Tibial nerve (tissue), 4 donors: ENCODE data around the gene HAPLN2. TPM values are rescaled to one million over a fixed set of nuclear protein-coding genes. Genes with fewer than 3 reads are reported as not detected.

Experiments used
- DNase-seq, 2 donors: peaks; one replicate each; pipeline ENCODE4 v3.0.0-alpha.2; 2019; ENCODE audit warnings: low spot score in 2 of 2
- H3K27ac ChIP-seq, 4 donors: fragments of 200-600 bp; sonication (generic) in 3 of 4; one replicate each; pipeline ENCODE4 v1.5.1; 2017 to 2019; ENCODE audit warnings: mild to moderate bottlenecking in 1 of 4
- H3K27me3 ChIP-seq, 2 donors: fragments of 200-600 bp; sonication (generic) in 1 of 2; one replicate each; pipeline versions ENCODE4 v1.5.1 to v1.6.0; 2017 to 2019
- H3K36me3 ChIP-seq, 3 donors: fragments of 200-600 bp; sonication (generic); one replicate each; pipeline ENCODE4 v1.5.1; 2018 to 2019
- H3K4me1 ChIP-seq, 4 donors: fragments of 200-600 bp; sonication (generic) in 3 of 4; one replicate each; pipeline ENCODE4 v1.5.1; 2017 to 2019
- H3K4me3 ChIP-seq, 4 donors: fragments of 200-600 bp; sonication (generic) in 3 of 4; one replicate each; pipeline ENCODE4 v1.5.1; 2017 to 2019; ENCODE audit warnings: mild to moderate bottlenecking in 1 of 4, moderate library complexity in 1 of 4
- H3K9me3 ChIP-seq, 4 donors: fragments of 200-600 bp; sonication (generic) in 3 of 4; one replicate each; pipeline ENCODE4 v1.5.1; 2017 to 2019
- CTCF ChIP-seq, 5 experiments: fragments of 200-600 bp in 3 of 5; fragments of 450-650 bp in 2 of 5; sonication (generic) in 3 of 5; IDR thresholded peaks; one replicate each; pipeline ENCODE4 v1.5.1; 2016 to 2019; ENCODE audit warnings: antibody characterized with exemption in 5 of 5, mild to moderate bottlenecking in 3 of 5, moderate library complexity in 2 of 5
- EP300 ChIP-seq, 2 donors: sonication (generic); formaldehyde crosslinking; IDR thresholded peaks; one replicate each; pipeline ENCODE4 v1.6.1; 2017; ENCODE audit warnings: antibody characterized with exemption in 2 of 2, mild to moderate bottlenecking in 1 of 2
- POLR2A ChIP-seq, 2 donors: fragments of 450-650 bp; IDR thresholded peaks; one replicate each; pipeline ENCODE4 v1.6.1; 2017; ENCODE audit warnings: antibody characterized with exemption in 2 of 2, mild to moderate bottlenecking in 2 of 2, moderate library complexity in 2 of 2
- WGBS, 2 donors: methylation state at CpG; one replicate each; pipeline ENCODE4 v1.1.5; 2018; 5-methylcytosine and 5-hydroxymethylcytosine counted together
- total RNA-seq, 4 donors: library from RNA; depleted of rRNA; stranded (reverse); fragments of >200 nt; gene quantifications; one replicate each; pipeline ENCODE4 v1.1.0, GENCODE V29; 2016

Gene HAPLN2
- total RNA-seq, 4 donors from 2014 or later, result 1.8 to 20.3 (median 10.6) TPM

GRCh38 chr1:156574039-156574633 lies 45.1 kb upstream of the HAPLN2 start:
- H3K4me3 ChIP-seq, result no peak overlapping the region
- DNase-seq, result no peak
- no peaks in the 10 kb centered on the region for H3K9me3 ChIP-seq
- WGBS, 2 donors, result 34 to 52% methylated on average over 2 of the region's 2 CpGs
- no peak overlapping the region for H3K27ac ChIP-seq
- TF ChIP-seq CTCF (IDR thresholded peaks at IDR 0.05) (no peak), EP300 (IDR thresholded peaks at IDR 0.05) (no peak), POLR2A (IDR thresholded peaks at IDR 0.05) (no peak)
- no peaks in the 10 kb centered on the region for H3K36me3 ChIP-seq
- peaks cover 0 to 23% (median 15%) of the 10 kb centered on the region in 4 donors for H3K4me1 ChIP-seq
- H3K27me3 ChIP-seq, result no peaks in the 10 kb centered on the region

- Histone ChIP-seq H3K9me3 (no peaks in the 10 kb centered on the region), H3K4me1 (peaks cover 0 to 4% (median 1%) of the 10 kb centered on the region in 4 donors), H3K4me3 (no peak overlapping the region), H3K36me3 (no peaks in the 10 kb centered on the region), H3K27ac (no peak overlapping the region), H3K27me3 (no peaks in the 10 kb centered on the region)
- no peak for TF ChIP-seq EP300 (IDR thresholded peaks at IDR 0.05)
- no peak for TF ChIP-seq CTCF (IDR thresholded peaks at IDR 0.05)
- no peak for TF ChIP-seq POLR2A (IDR thresholded peaks at IDR 0.05)
- WGBS, 2 donors, result 81 to 88% methylated on average over 3 of the region's 3 CpGs
- DNase-seq, result no peak
These were observed 41.7 kb upstream of the HAPLN2 start for GRCh38 chr1:156577550-156577949.

- Histone ChIP-seq H3K4me1 (no peaks in the 10 kb centered on the region), H3K9me3 (no peaks in the 10 kb centered on the region), H3K27ac (no peak overlapping the region), H3K27me3 (no peaks in the 10 kb centered on the region), H3K36me3 (no peaks in the 10 kb centered on the region), H3K4me3 (no peak overlapping the region)
- TF ChIP-seq EP300 (IDR thresholded peaks at IDR 0.05) (no peak), POLR2A (IDR thresholded peaks at IDR 0.05) (no peak), CTCF (IDR thresholded peaks at IDR 0.05) (no peak)
- 38 to 48% methylated on average over 7 of the region's 7 CpGs for WGBS, 2 donors
- DNase-seq, result no peak
These were observed 41.2 kb upstream of the HAPLN2 start for GRCh38 chr1:156578055-156578454.

GRCh38 chr1:156579472-156579871 lies 39.7 kb upstream of the HAPLN2 start, which contains the start of gene TTC24:
Gene TTC24 (plus strand): TSS chr1:156579723. CDS start chr1:156581365, 1,642 bp downstream.
- WGBS, 2 donors, result 77 to 81% methylated on average over 5 of the region's 5 CpGs
- TF ChIP-seq EP300 (IDR thresholded peaks at IDR 0.05), result no peak
- H3K9me3 ChIP-seq, result no peaks in the 10 kb centered on the region

GRCh38 chr1:156581661-156582387 lies 37.4 kb upstream of the HAPLN2 start:
- no peak for DNase-seq
- H3K9me3 ChIP-seq, result no peaks in the 10 kb centered on the region
- peaks cover 0 to 6% (median 0%) of the 10 kb centered on the region in 4 donors for H3K4me1 ChIP-seq

More at GRCh38 chr1:156579472-156579871, 39.7 kb upstream of the HAPLN2 start, which contains the start of gene TTC24:
- H3K27me3 ChIP-seq, result no peaks in the 10 kb centered on the region
- no peaks in the 10 kb centered on the region for H3K36me3 ChIP-seq
- no peak for DNase-seq
- H3K4me3 ChIP-seq, result no peak within 1 kb of the TSS
- H3K27ac ChIP-seq, result no peak within 1 kb of the TSS
- H3K4me1 ChIP-seq, result peaks cover 0 to 6% (median 0%) of the 10 kb centered on the region in 4 donors

More at GRCh38 chr1:156581661-156582387, 37.4 kb upstream of the HAPLN2 start:
- Histone ChIP-seq H3K27me3 (no peaks in the 10 kb centered on the region), H3K36me3 (no peaks in the 10 kb centered on the region), H3K27ac (peak overlapping the region in 1 of 4 donors; percentile 23), H3K4me3 (no peak overlapping the region)
- WGBS, 2 donors, result 70 to 77% methylated on average over 12 to 21 of the region's 21 CpGs
- TF ChIP-seq POLR2A (IDR thresholded peaks at IDR 0.05) (no peak), EP300 (IDR thresholded peaks at IDR 0.05) (no peak), CTCF (IDR thresholded peaks at IDR 0.05) (no peak)
